Suppressor macrophage treated with lipopolysaccharide for 1 hour (primary cell): ENCODE data around the gene MCEMP1.

Experiments used
- DNase-seq, 3 donors: peaks; one replicate each; pipeline ENCODE4 v3.0.0-alpha.2; 2020 to 2022

Gene MCEMP1

GRCh38 chr19:7699003-7699402 lies 22.1 kb downstream of the MCEMP1 start:
- DNase-seq = no peak

DNA sequence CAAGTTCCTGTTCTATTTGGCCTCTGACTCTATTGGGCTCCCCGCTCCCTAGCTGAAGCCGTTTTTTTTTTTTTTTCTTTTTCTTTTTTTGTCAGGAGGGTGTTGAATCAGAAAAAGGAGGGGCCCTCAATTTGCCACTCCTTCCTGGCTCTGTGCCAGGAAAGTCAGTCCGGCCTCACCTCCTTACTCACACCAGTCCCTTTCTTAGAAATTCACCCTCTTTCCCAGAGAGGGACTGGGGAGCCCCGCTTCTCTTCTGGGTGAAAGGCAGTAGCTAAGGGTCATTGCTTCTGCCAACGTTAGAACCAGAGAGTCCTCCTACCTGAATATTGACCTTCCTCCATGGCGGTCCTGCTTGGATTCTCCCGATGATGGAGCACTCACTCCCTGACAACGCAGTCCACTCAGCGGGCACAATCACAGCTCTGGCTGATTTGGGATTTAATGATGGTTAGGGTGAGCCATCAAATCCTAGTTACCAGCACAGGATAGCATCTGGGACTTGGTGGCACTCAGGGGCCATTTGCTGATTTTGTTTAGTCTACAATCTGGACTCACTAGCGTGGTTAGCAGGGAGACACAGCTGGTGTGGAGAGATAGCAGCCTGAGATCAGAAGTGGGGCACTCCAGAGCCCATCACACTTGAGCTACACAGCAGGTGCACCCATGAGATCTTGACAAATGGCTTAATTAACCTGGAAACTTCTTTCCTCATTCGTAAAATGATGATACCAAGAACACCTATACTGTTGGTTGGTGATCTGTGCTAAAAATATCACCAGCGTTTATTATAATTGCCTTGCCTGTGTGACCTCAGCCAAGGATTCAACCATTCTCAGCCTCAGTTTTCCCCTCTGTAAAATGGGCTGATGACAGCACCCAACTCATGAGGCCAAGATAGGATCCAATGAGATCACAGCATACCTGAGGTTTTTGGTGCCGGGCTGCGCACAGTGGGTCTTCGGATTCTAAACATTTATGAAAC lies 22.8 kb downstream of the MCEMP1 start:
- peak; percentile 76 to 81 (median 81) for DNase-seq

DNA sequence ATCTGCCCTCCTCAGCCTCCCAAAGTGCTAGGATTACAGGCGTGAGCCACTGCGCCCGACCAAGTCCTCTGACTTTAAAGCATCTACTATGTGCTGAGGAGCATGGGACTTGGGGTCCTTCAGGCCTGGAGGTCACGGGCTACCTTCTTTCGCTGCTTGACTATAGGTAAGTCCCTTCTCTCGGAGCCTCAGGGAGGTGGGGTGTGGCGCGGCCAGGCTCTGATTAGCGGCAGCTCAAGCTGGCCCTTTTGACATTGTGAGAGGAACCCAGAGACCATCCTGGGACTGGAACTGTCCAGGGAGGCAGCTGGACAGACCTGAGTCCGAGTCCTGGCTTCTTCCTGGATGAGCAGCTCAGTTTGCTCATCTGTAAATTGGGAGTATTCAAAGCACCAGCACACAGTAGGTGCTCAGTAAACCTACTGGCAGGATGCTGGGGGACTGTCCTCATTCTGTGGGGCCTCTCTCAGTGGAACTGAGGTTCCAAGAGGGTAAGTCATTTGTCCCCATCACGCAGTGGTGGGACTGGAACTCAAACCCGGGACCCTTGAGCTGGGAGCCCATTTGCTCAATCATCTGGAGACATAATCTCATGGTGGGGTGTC lies 24.3 kb downstream of the MCEMP1 start:
- DNase-seq = no peak

DNA sequence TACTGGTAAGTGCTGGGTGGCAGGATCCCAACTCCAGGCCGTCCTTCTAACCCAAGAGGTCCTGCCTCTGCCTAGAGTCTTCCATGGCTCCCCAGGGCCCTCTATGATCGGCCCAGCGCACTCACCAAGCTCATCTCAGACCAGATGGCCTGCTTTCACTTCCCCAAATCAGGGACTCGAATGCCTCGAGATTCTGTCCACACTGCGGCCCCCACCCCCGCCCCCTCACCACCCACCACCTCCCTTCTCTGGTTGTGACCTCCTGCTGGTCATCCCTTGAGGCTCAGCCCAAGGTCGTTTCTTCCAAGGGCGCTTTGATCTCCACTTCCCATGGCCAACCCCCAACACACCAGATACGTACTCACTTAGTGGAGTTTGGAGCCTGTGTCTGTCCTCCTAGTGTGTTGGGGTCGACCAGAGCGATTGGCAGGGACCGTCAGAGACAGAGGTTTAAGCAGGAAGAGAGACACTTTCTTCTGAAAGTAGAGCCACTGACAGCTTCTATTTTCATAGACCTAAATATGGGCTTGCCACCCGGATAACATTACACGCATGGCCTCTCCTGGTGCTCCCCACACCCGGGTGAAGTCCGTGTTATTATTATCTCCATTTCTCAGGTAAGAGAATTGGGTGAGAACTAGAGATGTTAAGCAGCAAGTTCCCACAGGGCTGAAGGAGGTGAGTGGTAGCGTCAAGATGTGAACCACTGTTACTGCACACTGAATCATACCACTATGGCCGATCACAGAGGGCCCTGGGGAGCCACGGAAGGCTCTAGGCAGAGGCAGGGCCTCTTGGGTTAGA lies 25.0 kb downstream of the MCEMP1 start, which contains the start of gene FCER2:
Gene FCER2 (minus strand): TSS at position 478 of the 804 bp plus-strand sequence. CDS start 2,371 bp downstream, outside the sequence.
- DNase-seq = peak; percentile 70 to 76 (median 73)

DNA sequence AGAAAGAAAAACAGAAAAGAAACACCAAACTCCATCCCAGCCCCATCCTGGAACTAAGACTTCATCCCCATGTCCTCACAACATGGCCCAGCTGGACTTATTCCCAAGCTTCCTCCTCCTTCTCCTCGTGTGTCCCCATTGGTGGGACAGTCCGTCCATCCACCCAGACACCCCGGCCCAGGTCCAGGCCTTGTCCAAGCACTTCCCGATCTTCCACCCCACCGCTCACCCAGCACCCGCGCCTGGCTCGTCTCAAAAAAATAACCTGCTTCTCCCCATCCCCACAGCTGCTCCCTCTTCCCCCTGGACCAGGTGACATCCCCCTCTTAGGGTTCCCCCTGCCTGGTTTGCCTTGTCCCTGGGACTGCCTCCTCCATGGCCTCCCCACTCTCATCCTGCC lies 26.4 kb downstream of the MCEMP1 start:
- DNase-seq = no peak

GRCh38 chr19:7704280-7705060 lies 27.6 kb downstream of the MCEMP1 start:
- DNase-seq = no peak

DNA sequence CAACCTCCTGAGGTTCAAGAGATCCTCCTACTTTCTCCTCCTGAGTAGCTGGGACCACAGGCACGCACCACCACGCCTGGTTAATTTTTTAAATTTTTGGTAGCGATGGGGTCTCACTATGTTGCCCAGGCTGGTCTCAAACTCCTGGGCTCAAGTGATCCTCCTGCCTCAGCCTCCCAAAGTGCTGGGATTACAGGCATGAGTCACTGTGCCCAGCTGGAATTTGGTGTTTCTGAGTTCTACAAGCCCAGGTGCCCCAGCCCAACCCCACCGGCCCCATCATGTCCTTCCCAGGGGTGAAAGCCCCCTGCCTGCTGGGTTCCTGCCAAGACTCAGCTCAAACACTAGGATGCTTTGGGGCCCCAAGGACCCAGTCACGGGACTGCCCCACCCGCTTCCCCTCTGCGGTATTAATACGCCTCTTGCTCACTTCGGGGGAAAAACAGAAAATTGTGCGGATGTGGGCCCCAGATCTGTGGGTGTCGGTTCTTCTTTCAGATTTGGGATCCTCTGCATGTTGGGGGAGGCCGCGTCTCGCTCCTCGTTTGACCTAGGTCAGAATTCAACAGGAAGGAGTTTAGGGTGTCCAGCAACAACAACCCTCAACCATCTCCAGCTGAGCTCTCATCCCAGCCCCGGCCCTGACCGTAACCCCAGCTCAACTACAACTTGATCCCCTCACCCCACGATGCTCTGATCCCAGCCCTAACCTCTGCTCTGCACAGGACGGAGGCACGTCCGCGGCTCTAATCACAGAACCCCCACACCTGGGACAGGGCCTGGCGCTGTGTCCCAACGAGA lies 28.7 kb downstream of the MCEMP1 start:
- DNase-seq = peak; percentile 94 to 96 (median 96)

- peak; percentile 54 to 73 (median 72) for DNase-seq
Observed at GRCh38 chr19:7706188-7706954, 29.5 kb downstream of the MCEMP1 start.

DNA sequence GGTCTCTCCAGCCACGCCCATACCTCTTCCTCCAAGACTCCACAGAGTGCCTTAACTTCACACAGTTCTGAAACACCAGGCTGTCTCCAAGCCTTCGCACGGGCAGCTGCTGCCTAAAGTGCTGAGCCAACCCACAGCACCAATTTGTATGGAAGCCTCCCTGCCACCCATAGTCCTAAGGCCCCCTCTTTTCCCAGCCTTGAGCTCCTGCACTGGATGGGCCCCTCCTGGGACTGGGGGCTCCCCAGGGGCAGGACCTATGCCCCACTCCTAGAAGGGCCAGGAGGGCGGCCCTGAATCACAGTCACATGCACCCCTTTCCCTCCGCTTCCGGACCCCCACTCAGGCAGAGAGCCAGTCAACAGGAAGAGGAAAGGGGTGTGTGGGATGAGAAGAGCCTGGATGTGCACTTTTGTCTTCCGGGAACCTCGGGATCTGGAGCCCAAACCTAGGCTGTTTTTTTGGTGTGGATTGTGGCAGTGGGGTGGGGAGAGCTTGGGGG lies 30.1 kb downstream of the MCEMP1 start:
- DNase-seq = peak in 2 of 3 donors; percentile 34 to 48

GRCh38 chr19:7709932-7710460 lies 33.1 kb downstream of the MCEMP1 start:
- DNase-seq = no peak

DNA sequence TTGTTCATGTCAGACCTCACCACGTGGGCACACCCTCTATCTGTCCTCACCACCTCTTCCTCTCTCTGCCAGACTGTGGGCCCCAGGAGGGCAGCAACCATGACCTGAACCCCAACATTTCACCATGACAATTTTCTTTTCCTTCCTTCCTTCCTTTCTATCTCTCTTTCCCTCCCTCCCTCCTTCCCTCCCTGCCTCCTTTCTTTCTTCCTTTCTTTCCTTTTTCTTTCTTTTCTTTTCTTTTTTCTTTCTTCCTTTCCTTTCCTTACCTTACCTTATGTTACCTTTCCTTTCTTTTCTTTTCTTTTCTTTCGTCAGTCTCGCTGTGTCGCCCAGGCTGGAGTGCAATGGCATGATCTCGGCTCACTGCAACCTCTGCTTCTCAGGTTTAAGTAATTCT lies 33.7 kb downstream of the MCEMP1 start:
- DNase-seq = no peak

DNA sequence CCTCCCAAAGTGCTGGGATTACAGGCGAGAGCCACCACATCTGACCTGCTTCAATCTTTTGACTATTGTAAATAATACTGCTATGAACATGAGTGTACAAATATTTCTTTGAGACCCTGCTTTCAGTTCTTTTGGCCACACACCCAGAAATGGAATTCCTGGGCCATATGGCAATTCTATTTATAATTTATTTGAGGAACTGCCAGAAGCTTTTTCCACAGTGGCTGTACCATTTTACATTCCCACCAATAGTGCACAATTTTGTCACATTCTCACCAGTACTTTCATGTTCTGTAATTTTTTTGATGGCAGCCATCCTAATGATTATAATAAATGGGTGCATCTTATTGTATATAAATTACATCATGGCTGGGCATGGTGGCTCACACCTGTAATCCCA lies 38.8 kb downstream of the MCEMP1 start:
- DNase-seq = no peak

- DNase-seq = no peak
Observed at GRCh38 chr19:7716762-7717161, 39.9 kb downstream of the MCEMP1 start.

- no peak for DNase-seq
Observed at GRCh38 chr19:7718668-7719067, 41.8 kb downstream of the MCEMP1 start.

- no peak for DNase-seq
Observed at GRCh38 chr19:7720351-7720750, 43.5 kb downstream of the MCEMP1 start.

GRCh38 chr19:7722231-7722651 lies 45.4 kb downstream of the MCEMP1 start:
- no peak for DNase-seq

GRCh38 chr19:7725791-7726190 lies 48.9 kb downstream of the MCEMP1 start:
- no peak for DNase-seq

- DNase-seq = peak in 2 of 3 donors; percentile 32 to 46
Observed at GRCh38 chr19:7729211-7729610, 52.3 kb downstream of the MCEMP1 start.
